Measurements from ENCODE around the gene IRF1. TPM values are rescaled to one million over a fixed set of nuclear protein-coding genes. Genes with fewer than 3 reads are reported as not detected.

The IRF1 gene
- total RNA-seq, 1 experiment from 2014 or later: 30.1 TPM

DNA sequence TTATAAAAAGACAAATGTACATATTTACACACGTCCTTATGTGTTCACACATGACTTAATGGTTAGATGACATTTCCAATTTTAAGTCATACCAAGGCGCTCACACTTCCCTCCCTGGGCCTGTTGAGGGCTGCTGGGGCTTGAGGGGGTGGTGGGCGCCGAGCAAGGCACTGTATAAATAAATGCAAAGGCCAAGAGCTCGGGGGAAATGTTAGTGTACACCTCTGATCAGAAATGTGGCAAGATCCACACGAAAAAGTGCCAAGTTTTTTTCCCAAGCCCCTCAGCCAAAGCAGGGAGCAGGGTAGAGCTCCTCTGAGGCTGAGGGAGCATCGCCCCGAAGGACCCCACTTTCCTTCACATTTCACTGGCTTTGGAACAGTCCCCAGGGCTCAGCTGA is 7.5 kb downstream of the IRF1 start:
- RAD21 ChIA-PET (ENCODE audit: low non-redundant PET in 1 of 2, low total read pairs in 2 of 2, uncharacterized antibody in 2 of 2, unreplicated experiment in 2 of 2): no interaction called here
- CTCF ChIA-PET: no interaction called here
- Histone ChIP-seq H3K4me3 (replicated peaks in 1 of 2; ENCODE audit: low read depth in 1 of 2, low read length in 2 of 2) (no peak overlapping the region), H3K4me2 (ENCODE audit: low read length) (no peak overlapping the region), H3K9me2 (ENCODE audit: insufficient read depth) (no peaks in the 10 kb centered on the region), H3K79me2 (ENCODE audit: insufficient read depth, low read length) (peaks cover 6% of the 10 kb centered on the region; the same call in 1 of the 2 replicates), H3K36me3 (ENCODE audit: control insufficient read depth in 1 of 2, insufficient read depth in 2 of 2, low read length in 2 of 2) (peaks cover 24 to 38% of the 10 kb centered on the region in 2 experiments), H3K4me1 (ENCODE audit: control insufficient read depth in 1 of 2, insufficient read depth in 2 of 2, low read length in 2 of 2) (no peaks in the 10 kb centered on the region), H3K27ac (ENCODE audit: low read depth, low read length) (no peak overlapping the region), H3K9me3 (ENCODE audit: control insufficient read depth in 1 of 2, insufficient read depth in 1 of 2, low read depth in 1 of 2, low read length in 2 of 2) (no peaks in the 10 kb centered on the region), H2AFZ (ENCODE audit: low read depth, low read length, poor library complexity, severe bottlenecking) (no peak overlapping the region), H3K27me3 (ENCODE audit: insufficient read depth, low read length) (no peaks in the 10 kb centered on the region), H4K20me1 (ENCODE audit: insufficient read depth) (no peaks in the 10 kb centered on the region), H3K9ac (ENCODE audit: low read length) (no peak overlapping the region)
- no TSS peak for BruUV-seq (replicated peaks)
- POLR2A ChIA-PET: no interaction called here
- no peak for DNase-seq (ENCODE audit: low read depth, low spot score)
- ATAC-seq: no peak
- no peak for TF ChIP-seq SP1 (IDR thresholded peaks at IDR 0.05; ENCODE audit: low read depth)
- TF ChIP-seq RAD21 (IDR thresholded peaks at IDR 0.05; ENCODE audit: low read depth): no peak
- TF ChIP-seq POLR2AphosphoS5 (IDR thresholded peaks at IDR 0.05; ENCODE audit: low read depth, low read length): no peak
- intact Hi-C loops (cut with micrococcal nuclease): no loop called here

DNA sequence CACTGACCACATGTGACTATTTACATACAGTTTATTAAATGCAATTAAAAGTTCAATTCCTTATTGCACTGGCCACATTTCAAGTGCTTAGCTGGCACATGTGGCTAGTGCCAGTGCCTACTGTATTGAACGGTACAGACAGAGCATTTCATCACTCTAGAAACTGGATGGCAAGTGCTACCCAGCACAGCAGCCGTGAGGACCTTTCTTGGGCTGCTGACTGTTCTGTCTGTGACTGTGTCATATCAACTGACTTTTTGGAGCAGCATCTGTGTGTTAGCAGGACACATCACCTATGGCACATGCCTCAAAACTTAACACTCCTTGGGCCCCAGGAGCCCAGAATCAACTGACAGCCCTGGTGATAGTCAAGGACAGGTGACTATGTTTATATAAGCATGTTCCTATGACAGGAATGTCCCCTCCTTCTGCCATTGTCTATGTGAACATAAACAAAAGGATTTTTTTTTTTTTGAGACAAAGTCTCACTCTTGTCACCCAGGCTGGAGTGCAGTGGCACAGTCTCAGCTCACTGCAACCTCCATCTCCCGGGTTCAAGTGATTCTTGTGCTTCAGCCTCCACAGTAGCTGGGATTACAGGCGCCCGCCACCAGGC is 8.9 kb downstream of the IRF1 start:
- Histone ChIP-seq H2AFZ (ENCODE audit: low read depth, low read length, poor library complexity, severe bottlenecking) (no peak overlapping the region), H3K4me3 (replicated peaks in 1 of 2; ENCODE audit: low read depth in 1 of 2, low read length in 2 of 2) (no peak overlapping the region), H4K20me1 (ENCODE audit: insufficient read depth) (no peaks in the 10 kb centered on the region), H3K4me1 (ENCODE audit: control insufficient read depth in 1 of 2, insufficient read depth in 2 of 2, low read length in 2 of 2) (no peaks in the 10 kb centered on the region; a peak in 1 of 4 replicates), H3K9me3 (ENCODE audit: control insufficient read depth in 1 of 2, insufficient read depth in 1 of 2, low read depth in 1 of 2, low read length in 2 of 2) (no peaks in the 10 kb centered on the region), H3K4me2 (ENCODE audit: low read length) (no peak overlapping the region), H3K9ac (ENCODE audit: low read length) (no peak overlapping the region), H3K27me3 (ENCODE audit: insufficient read depth, low read length) (no peaks in the 10 kb centered on the region), H3K9me2 (ENCODE audit: insufficient read depth) (no peaks in the 10 kb centered on the region), H3K36me3 (ENCODE audit: control insufficient read depth in 1 of 2, insufficient read depth in 2 of 2, low read length in 2 of 2) (peaks cover 21 to 30% of the 10 kb centered on the region in 2 experiments), H3K27ac (ENCODE audit: low read depth, low read length) (no peak overlapping the region), H3K79me2 (ENCODE audit: insufficient read depth, low read length) (no peaks in the 10 kb centered on the region)
- ATAC-seq (no peak), DNase-seq (ENCODE audit: low read depth, low spot score) (no peak)
- intact Hi-C loops (cut with micrococcal nuclease): no loop called here
- ChIA-PET POLR2A (interaction anchor here (4.2 kb wide), 1 partner anchor 8 kb away, joined by 33 read pairs; the partner anchor contains the start of gene IRF1), CTCF (no interaction called here), RAD21 (ENCODE audit: low non-redundant PET in 1 of 2, low total read pairs in 2 of 2, uncharacterized antibody in 2 of 2, unreplicated experiment in 2 of 2) (no interaction called here)
- BruUV-seq (replicated peaks): no TSS peak
- TF ChIP-seq CEBPB (IDR thresholded peaks at IDR 0.05; ENCODE audit: low read depth): no peak
- no peak for TF ChIP-seq EZH2 (IDR thresholded peaks at IDR 0.05)
- TF ChIP-seq ZFX (IDR thresholded peaks at IDR 0.05): no peak
- TF ChIP-seq TCF7L2 (IDR thresholded peaks at IDR 0.05; ENCODE audit: borderline replicate concordance, extremely low read depth, insufficient read depth, insufficient read length): no peak
- no peak for TF ChIP-seq FOSL1 (IDR thresholded peaks at IDR 0.05; ENCODE audit: low read depth)
- no peak for TF ChIP-seq RAD21 (IDR thresholded peaks at IDR 0.05; ENCODE audit: low read depth)
- no peak for TF ChIP-seq ZNF274 (IDR thresholded peaks at IDR 0.05; ENCODE audit: low read depth, low read length)
- no peak for TF ChIP-seq ELF1 (IDR thresholded peaks at IDR 0.05; ENCODE audit: borderline replicate concordance, low read depth)
- TF ChIP-seq, protein P1, sequence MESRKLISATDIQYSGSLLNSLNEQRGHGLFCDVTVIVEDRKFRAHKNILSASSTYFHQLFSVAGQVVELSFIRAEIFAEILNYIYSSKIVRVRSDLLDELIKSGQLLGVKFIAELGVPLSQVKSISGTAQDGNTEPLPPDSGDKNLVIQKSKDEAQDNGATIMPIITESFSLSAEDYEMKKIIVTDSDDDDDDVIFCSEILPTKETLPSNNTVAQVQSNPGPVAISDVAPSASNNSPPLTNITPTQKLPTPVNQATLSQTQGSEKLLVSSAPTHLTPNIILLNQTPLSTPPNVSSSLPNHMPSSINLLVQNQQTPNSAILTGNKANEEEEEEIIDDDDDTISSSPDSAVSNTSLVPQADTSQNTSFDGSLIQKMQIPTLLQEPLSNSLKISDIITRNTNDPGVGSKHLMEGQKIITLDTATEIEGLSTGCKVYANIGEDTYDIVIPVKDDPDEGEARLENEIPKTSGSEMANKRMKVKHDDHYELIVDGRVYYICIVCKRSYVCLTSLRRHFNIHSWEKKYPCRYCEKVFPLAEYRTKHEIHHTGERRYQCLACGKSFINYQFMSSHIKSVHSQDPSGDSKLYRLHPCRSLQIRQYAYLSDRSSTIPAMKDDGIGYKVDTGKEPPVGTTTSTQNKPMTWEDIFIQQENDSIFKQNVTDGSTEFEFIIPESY (IDR thresholded peaks at IDR 0.05; ENCODE audit: extremely low read depth, insufficient replicate concordance, low read length): no peak
- no peak for TF ChIP-seq CBX3 (IDR thresholded peaks at IDR 0.05; ENCODE audit: low read depth)

Measured in HCT116 (cell line).